WTC11 (cell line): ENCODE data around the gene FLOT2. TPM values are rescaled to one million over a fixed set of nuclear protein-coding genes. Genes with fewer than 3 reads are reported as not detected.

Experiments used
- ATAC-seq: fragments of 200-7000 bp; cut with Tn5 transposase; 2 replicates; pipeline ENCODE4 v1.10.0; 2021; ENCODE audit warnings: mild to moderate bottlenecking, moderate library complexity
- CTCF ChIA-PET: fragments of 300-600 bp; sonication (Branson Sonifier 250); formaldehyde crosslinking; loops from one replicate; lab custom pipeline; 2021; ENCODE audit warnings: antibody characterized with exemption; lab: Charles Lee
- POLR2A ChIA-PET: fragments of 350-600 bp; sonication (Branson Sonifier 250); formaldehyde crosslinking; loops from one replicate; lab custom pipeline; 2021; ENCODE audit warnings: antibody characterized with exemption; lab: Charles Lee
- DNase-seq: peaks from one replicate; pipeline ENCODE4 v3.0.0; 2021; ENCODE audit warnings: low spot score
- H3K27ac Mint-ChIP-seq: 2 replicates; pipeline ENCODE4 v1.8.0; 2021; ENCODE audit warnings: mixed read lengths
- H3K27me3 Mint-ChIP-seq: 2 replicates; pipeline ENCODE4 v1.8.0; 2021; ENCODE audit warnings: low read depth, mild to moderate bottlenecking, moderate library complexity, mixed read lengths
- H3K36me3 Mint-ChIP-seq: 2 replicates; pipeline ENCODE4 v1.8.0; 2021; ENCODE audit warnings: mixed read lengths
- H3K4me1 Mint-ChIP-seq: 2 replicates; pipeline ENCODE4 v1.8.0; 2022; ENCODE audit warnings: mixed read lengths
- H3K4me3 Mint-ChIP-seq: 2 replicates; pipeline ENCODE4 v1.8.0; 2021; ENCODE audit warnings: mild to moderate bottlenecking, moderate library complexity, mixed read lengths
- H3K9me3 Mint-ChIP-seq: 2 replicates; pipeline ENCODE4 v1.8.0; 2021; ENCODE audit warnings: mixed read lengths
- CBFB ChIP-seq: sonication (generic); formaldehyde crosslinking; IDR thresholded peaks from 2 replicates; pipeline ENCODE4 v1.8.1; 2022; ENCODE audit warnings: mild to moderate bottlenecking, low read depth, missing genetic modification reagents
- CREB1 ChIP-seq: sonication (generic); formaldehyde crosslinking; IDR thresholded peaks from 2 replicates; pipeline ENCODE4 v1.8.0; 2023; ENCODE audit warnings: mild to moderate bottlenecking, missing genetic modification reagents
- ELF4 ChIP-seq: sonication (generic); formaldehyde crosslinking; IDR thresholded peaks from 2 replicates; pipeline ENCODE4 v1.8.1; 2022; ENCODE audit warnings: low read depth, mild to moderate bottlenecking, moderate library complexity, missing genetic modification reagents
- EMX1 ChIP-seq: fragments of 250-450 bp; sonication (Bioruptor Pico); IDR thresholded peaks from 2 replicates; pipeline ENCODE4 v1.8.0; 2021; ENCODE audit warnings: mild to moderate bottlenecking
- ESRRA ChIP-seq: sonication (generic); formaldehyde crosslinking; IDR thresholded peaks from 2 replicates; pipeline ENCODE4 v1.8.1; 2022; ENCODE audit warnings: mild to moderate bottlenecking, missing genetic modification reagents, borderline replicate concordance
- GRHL2 ChIP-seq: fragments of 250-450 bp; sonication (Bioruptor Pico); IDR thresholded peaks from 2 replicates; pipeline ENCODE4 v1.8.0; 2022; ENCODE audit warnings: mild to moderate bottlenecking, moderate library complexity; ENCODE audit not compliant: insufficient replicate concordance, severe bottlenecking
- MXD4 ChIP-seq: fragments of 250-450 bp; sonication (Bioruptor Pico); IDR thresholded peaks from 2 replicates; pipeline ENCODE4 v1.8.0; 2021; ENCODE audit warnings: mild to moderate bottlenecking, moderate library complexity, borderline replicate concordance
- MYBL2 ChIP-seq: sonication (generic); formaldehyde crosslinking; IDR thresholded peaks from 2 replicates; pipeline ENCODE4 v1.8.1; 2023; ENCODE audit warnings: mild to moderate bottlenecking, moderate library complexity, missing genetic modification reagents
- NFE2L1 ChIP-seq: sonication (generic); formaldehyde crosslinking; IDR thresholded peaks from 2 replicates; pipeline ENCODE4 v1.8.1; 2023; ENCODE audit warnings: missing genetic modification reagents
- NR3C1 ChIP-seq: sonication (generic); formaldehyde crosslinking; conservative IDR thresholded peaks from 2 replicates; pipeline ENCODE4 v1.8.1; 2023; ENCODE audit warnings: low read depth, mild to moderate bottlenecking, missing genetic modification reagents
- TEAD4 ChIP-seq: sonication (generic); formaldehyde crosslinking; IDR thresholded peaks from 2 replicates; pipeline ENCODE4 v1.8.0; 2022; ENCODE audit warnings: mild to moderate bottlenecking, missing genetic modification reagents
- ZNF138 ChIP-seq: sonication (generic); formaldehyde crosslinking; conservative IDR thresholded peaks from 2 replicates; pipeline ENCODE4 v1.8.1; 2022; ENCODE audit warnings: mild to moderate bottlenecking, moderate library complexity, missing genetic modification reagents
- total RNA-seq: library from RNA; stranded (reverse); gene quantifications from 3 replicates; pipeline ENCODE4 v1.2.3, GENCODE V29; 2021
- TF ChIP-seq, protein P1 (sequence below): sonication (generic); formaldehyde crosslinking; IDR thresholded peaks from 2 replicates; pipeline ENCODE4 v1.8.0; 2023; ENCODE audit warnings: missing genetic modification reagents
- TF ChIP-seq, protein P2 (sequence below): sonication (generic); formaldehyde crosslinking; IDR thresholded peaks from 2 replicates; pipeline ENCODE4 v1.8.1; 2023; ENCODE audit warnings: mild to moderate bottlenecking, missing genetic modification reagents, moderate library complexity
- TF ChIP-seq, protein P3 (sequence below): sonication (generic); formaldehyde crosslinking; conservative IDR thresholded peaks from 2 replicates; pipeline ENCODE4 v1.8.1; 2023; ENCODE audit warnings: mild to moderate bottlenecking, low read depth, missing genetic modification reagents, moderate library complexity
- TF ChIP-seq, protein P4 (sequence below): sonication (generic); formaldehyde crosslinking; IDR thresholded peaks from 2 replicates; pipeline ENCODE4 v1.8.1; 2022; ENCODE audit warnings: mild to moderate bottlenecking, moderate library complexity, missing genetic modification reagents
- TF ChIP-seq, protein P5 (sequence below): sonication (generic); formaldehyde crosslinking; IDR thresholded peaks from 2 replicates; pipeline ENCODE4 v1.8.0; 2022; ENCODE audit warnings: mild to moderate bottlenecking, missing genetic modification reagents
- TF ChIP-seq, protein P6 (sequence below): sonication (generic); formaldehyde crosslinking; IDR thresholded peaks from 2 replicates; pipeline ENCODE4 v1.8.0; 2022; ENCODE audit warnings: mild to moderate bottlenecking, missing genetic modification reagents
- TF ChIP-seq, protein P7 (sequence below): fragments of 250-450 bp; sonication (Bioruptor Pico); IDR thresholded peaks from 2 replicates; pipeline ENCODE4 v1.9.0; 2021; ENCODE audit warnings: mild to moderate bottlenecking, borderline replicate concordance
- TF ChIP-seq, protein P8 (sequence below): sonication (generic); formaldehyde crosslinking; IDR thresholded peaks from 2 replicates; pipeline ENCODE4 v1.8.1; 2023; ENCODE audit warnings: mild to moderate bottlenecking, moderate library complexity, missing genetic modification reagents

Gene FLOT2
- total RNA-seq, 1 experiment from 2014 or later: 139 TPM

DNA sequence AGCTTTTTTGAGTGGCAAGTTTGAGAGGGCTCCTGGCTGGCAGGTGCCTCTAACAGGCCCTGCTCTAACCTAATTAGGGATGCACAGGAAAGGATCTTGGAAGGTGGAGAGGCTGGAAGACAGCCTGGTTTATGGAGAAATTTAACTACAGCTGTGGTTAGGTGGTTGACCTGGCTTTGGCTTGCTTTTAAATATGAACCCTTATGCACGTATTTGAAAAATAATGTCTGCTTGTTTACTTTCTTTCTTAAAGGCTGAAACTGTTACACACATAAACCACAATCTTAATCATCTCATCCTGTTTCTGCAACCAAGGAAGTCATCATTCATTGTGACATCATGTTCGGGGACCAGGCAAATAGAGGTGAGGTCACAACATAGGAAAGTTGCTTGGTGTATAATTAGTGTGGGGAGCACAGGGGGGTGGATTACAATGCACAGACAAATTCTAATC, 28.4 kb upstream of the FLOT2 start (continued):
- TF ChIP-seq, protein P1, sequence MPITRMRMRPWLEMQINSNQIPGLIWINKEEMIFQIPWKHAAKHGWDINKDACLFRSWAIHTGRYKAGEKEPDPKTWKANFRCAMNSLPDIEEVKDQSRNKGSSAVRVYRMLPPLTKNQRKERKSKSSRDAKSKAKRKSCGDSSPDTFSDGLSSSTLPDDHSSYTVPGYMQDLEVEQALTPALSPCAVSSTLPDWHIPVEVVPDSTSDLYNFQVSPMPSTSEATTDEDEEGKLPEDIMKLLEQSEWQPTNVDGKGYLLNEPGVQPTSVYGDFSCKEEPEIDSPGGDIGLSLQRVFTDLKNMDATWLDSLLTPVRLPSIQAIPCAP (CRISPR knock-in tag): no peak
- no peak for TF ChIP-seq NFE2L1
- TF ChIP-seq, protein P2, sequence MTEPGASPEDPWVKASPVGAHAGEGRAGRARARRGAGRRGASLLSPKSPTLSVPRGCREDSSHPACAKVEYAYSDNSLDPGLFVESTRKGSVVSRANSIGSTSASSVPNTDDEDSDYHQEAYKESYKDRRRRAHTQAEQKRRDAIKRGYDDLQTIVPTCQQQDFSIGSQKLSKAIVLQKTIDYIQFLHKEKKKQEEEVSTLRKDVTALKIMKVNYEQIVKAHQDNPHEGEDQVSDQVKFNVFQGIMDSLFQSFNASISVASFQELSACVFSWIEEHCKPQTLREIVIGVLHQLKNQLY: no peak
- TF ChIP-seq, protein P3, sequence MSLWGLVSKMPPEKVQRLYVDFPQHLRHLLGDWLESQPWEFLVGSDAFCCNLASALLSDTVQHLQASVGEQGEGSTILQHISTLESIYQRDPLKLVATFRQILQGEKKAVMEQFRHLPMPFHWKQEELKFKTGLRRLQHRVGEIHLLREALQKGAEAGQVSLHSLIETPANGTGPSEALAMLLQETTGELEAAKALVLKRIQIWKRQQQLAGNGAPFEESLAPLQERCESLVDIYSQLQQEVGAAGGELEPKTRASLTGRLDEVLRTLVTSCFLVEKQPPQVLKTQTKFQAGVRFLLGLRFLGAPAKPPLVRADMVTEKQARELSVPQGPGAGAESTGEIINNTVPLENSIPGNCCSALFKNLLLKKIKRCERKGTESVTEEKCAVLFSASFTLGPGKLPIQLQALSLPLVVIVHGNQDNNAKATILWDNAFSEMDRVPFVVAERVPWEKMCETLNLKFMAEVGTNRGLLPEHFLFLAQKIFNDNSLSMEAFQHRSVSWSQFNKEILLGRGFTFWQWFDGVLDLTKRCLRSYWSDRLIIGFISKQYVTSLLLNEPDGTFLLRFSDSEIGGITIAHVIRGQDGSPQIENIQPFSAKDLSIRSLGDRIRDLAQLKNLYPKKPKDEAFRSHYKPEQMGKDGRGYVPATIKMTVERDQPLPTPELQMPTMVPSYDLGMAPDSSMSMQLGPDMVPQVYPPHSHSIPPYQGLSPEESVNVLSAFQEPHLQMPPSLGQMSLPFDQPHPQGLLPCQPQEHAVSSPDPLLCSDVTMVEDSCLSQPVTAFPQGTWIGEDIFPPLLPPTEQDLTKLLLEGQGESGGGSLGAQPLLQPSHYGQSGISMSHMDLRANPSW (CRISPR knock-in tag): no peak
- no peak for TF ChIP-seq MYBL2 (CRISPR knock-in tag)
- no peak for TF ChIP-seq MXD4 (CRISPR knock-in tag)

DNA sequence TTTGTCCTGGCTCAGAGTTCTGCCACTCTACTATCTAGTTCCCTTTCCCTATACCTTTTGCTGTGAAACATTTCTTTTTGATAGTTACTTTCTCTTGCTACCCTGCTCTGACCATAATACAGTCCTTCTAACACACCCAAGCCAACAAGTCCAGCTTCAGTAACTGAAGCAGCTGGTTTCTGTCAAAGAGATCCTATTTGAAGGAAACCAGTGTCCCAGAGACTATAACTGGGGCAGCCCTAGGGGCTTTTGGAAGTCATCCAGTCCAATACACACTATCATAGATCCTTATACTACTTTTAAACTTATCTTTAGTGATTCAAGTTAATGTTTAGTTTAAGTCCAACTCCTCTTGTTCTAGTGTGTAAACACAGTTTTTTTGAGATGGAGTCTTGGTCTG, 22.7 kb upstream of the FLOT2 start:
- POLR2A ChIA-PET: no interaction called here
- Mint-ChIP-seq H3K4me1 (no peaks in the 10 kb centered on the region), H3K27ac (no peak overlapping the region), H3K27me3 (no peaks in the 10 kb centered on the region), H3K36me3 (peaks cover 87% of the 10 kb centered on the region), H3K4me3 (no peak overlapping the region)
- TF ChIP-seq EMX1 (CRISPR knock-in tag) (no peak), CBFB (no peak), CREB1 (CRISPR knock-in tag) (no peak), GRHL2 (CRISPR knock-in tag) (no peak), NR3C1 (CRISPR knock-in tag) (no peak), TEAD4 (no peak), ESRRA (CRISPR knock-in tag) (no peak), ZNF138 (CRISPR knock-in tag) (no peak), ELF4 (CRISPR knock-in tag) (no peak)
- TF ChIP-seq, protein P4, sequence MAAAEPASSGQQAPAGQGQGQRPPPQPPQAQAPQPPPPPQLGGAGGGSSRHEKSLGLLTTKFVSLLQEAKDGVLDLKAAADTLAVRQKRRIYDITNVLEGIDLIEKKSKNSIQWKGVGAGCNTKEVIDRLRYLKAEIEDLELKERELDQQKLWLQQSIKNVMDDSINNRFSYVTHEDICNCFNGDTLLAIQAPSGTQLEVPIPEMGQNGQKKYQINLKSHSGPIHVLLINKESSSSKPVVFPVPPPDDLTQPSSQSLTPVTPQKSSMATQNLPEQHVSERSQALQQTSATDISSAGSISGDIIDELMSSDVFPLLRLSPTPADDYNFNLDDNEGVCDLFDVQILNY: no peak
- TF ChIP-seq, protein P5, sequence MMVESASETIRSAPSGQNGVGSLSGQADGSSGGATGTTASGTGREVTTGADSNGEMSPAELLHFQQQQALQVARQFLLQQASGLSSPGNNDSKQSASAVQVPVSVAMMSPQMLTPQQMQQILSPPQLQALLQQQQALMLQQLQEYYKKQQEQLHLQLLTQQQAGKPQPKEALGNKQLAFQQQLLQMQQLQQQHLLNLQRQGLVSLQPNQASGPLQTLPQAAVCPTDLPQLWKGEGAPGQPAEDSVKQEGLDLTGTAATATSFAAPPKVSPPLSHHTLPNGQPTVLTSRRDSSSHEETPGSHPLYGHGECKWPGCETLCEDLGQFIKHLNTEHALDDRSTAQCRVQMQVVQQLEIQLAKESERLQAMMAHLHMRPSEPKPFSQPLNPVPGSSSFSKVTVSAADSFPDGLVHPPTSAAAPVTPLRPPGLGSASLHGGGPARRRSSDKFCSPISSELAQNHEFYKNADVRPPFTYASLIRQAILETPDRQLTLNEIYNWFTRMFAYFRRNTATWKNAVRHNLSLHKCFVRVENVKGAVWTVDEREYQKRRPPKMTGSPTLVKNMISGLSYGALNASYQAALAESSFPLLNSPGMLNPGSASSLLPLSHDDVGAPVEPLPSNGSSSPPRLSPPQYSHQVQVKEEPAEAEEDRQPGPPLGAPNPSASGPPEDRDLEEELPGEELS (CRISPR knock-in tag): no peak
- TF ChIP-seq, protein P6, sequence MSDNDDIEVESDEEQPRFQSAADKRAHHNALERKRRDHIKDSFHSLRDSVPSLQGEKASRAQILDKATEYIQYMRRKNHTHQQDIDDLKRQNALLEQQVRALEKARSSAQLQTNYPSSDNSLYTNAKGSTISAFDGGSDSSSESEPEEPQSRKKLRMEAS (CRISPR knock-in tag): no peak
- TF ChIP-seq, protein P7, sequence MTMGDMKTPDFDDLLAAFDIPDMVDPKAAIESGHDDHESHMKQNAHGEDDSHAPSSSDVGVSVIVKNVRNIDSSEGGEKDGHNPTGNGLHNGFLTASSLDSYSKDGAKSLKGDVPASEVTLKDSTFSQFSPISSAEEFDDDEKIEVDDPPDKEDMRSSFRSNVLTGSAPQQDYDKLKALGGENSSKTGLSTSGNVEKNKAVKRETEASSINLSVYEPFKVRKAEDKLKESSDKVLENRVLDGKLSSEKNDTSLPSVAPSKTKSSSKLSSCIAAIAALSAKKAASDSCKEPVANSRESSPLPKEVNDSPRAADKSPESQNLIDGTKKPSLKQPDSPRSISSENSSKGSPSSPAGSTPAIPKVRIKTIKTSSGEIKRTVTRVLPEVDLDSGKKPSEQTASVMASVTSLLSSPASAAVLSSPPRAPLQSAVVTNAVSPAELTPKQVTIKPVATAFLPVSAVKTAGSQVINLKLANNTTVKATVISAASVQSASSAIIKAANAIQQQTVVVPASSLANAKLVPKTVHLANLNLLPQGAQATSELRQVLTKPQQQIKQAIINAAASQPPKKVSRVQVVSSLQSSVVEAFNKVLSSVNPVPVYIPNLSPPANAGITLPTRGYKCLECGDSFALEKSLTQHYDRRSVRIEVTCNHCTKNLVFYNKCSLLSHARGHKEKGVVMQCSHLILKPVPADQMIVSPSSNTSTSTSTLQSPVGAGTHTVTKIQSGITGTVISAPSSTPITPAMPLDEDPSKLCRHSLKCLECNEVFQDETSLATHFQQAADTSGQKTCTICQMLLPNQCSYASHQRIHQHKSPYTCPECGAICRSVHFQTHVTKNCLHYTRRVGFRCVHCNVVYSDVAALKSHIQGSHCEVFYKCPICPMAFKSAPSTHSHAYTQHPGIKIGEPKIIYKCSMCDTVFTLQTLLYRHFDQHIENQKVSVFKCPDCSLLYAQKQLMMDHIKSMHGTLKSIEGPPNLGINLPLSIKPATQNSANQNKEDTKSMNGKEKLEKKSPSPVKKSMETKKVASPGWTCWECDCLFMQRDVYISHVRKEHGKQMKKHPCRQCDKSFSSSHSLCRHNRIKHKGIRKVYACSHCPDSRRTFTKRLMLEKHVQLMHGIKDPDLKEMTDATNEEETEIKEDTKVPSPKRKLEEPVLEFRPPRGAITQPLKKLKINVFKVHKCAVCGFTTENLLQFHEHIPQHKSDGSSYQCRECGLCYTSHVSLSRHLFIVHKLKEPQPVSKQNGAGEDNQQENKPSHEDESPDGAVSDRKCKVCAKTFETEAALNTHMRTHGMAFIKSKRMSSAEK (CRISPR knock-in tag): no peak
- TF ChIP-seq, protein P8, sequence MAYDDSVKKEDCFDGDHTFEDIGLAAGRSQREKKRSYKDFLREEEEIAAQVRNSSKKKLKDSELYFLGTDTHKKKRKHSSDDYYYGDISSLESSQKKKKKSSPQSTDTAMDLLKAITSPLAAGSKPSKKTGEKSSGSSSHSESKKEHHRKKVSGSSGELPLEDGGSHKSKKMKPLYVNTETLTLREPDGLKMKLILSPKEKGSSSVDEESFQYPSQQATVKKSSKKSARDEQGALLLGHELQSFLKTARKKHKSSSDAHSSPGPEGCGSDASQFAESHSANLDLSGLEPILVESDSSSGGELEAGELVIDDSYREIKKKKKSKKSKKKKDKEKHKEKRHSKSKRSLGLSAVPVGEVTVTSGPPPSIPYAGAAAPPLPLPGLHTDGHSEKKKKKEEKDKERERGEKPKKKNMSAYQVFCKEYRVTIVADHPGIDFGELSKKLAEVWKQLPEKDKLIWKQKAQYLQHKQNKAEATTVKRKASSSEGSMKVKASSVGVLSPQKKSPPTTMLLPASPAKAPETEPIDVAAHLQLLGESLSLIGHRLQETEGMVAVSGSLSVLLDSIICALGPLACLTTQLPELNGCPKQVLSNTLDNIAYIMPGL (CRISPR knock-in tag): no peak
- TF ChIP-seq, all 79 proteins: peak for 0
- ATAC-seq (no peak), DNase-seq (no peak)
- CTCF ChIA-PET: no interaction called here
- no peaks in the 10 kb centered on the region for H3K9me3 Mint-ChIP-seq
